Mammary epithelial cell (primary cell): ENCODE measurements around the gene TCP11L1.

Experiments
- EZH2 ChIP-seq: IDR thresholded peaks from 2 replicates; pipeline ENCODE4 v1.6.1; 2012; ENCODE audit warnings: low read length, inconsistent platforms, borderline replicate concordance
- TF ChIP-seq, protein P1 (sequence below), 2 donors: IDR thresholded peaks in 1 of 2; conservative IDR thresholded peaks in 1 of 2; 2 replicates each; pipeline ENCODE4 v1.5.1; 2011 to 2012; ENCODE audit warnings: inconsistent platforms in 2 of 2, low read length in 2 of 2, mild to moderate bottlenecking in 2 of 2, control low read depth in 1 of 2, low read depth in 1 of 2; ENCODE audit not compliant: insufficient read depth in 1 of 2; ENCODE audit errors: extremely low read depth in 1 of 2

DNA sequence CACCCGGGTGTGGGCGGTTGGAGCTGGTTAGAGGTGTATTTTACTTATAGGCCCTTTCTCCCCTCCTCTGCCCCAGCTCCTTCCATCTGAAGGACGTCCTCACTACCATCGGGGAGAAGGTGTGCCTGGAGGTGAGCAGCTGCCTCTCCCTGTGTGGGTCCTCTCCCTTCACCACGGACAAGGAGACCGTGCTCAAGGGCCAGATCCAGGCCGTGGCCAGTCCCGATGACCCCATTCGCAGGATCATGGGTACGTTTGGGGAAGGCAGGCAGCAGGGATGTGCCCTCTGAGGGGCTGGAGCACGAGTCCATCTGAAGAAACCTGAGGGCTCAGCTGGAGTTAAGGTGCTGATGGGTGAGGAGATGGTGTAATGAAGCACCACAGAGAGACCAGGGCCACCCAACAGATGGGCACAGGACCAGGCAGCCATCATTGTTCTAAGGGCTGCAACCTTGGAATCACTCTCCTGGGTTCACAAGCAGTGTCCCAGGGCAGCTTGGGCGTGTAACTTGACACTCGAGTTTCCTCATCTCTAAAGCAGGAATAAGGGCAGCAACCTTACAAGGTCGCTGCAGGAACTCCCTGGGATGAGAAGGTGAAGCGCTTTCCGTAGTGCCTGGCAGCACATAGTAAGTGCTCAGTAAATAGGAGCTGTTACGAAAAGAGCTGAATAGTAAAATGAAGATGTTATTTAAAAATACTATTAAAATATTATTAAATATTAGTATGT is 29.4 kb downstream of the TCP11L1 start:
- TF ChIP-seq, protein P1, sequence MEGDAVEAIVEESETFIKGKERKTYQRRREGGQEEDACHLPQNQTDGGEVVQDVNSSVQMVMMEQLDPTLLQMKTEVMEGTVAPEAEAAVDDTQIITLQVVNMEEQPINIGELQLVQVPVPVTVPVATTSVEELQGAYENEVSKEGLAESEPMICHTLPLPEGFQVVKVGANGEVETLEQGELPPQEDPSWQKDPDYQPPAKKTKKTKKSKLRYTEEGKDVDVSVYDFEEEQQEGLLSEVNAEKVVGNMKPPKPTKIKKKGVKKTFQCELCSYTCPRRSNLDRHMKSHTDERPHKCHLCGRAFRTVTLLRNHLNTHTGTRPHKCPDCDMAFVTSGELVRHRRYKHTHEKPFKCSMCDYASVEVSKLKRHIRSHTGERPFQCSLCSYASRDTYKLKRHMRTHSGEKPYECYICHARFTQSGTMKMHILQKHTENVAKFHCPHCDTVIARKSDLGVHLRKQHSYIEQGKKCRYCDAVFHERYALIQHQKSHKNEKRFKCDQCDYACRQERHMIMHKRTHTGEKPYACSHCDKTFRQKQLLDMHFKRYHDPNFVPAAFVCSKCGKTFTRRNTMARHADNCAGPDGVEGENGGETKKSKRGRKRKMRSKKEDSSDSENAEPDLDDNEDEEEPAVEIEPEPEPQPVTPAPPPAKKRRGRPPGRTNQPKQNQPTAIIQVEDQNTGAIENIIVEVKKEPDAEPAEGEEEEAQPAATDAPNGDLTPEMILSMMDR (conservative IDR thresholded peaks at IDR 0.05 in 1 of 2, IDR thresholded peaks at IDR 0.05 in 1 of 2; ENCODE audit: extremely low read depth in 1 of 2, insufficient read depth in 1 of 2, low read depth in 1 of 2, low read length in 2 of 2): no peak
- no peak for TF ChIP-seq EZH2
